SK-N-SH (cell line): Measurements from ENCODE around the gene ASIC2. TPM values are rescaled to one million over a fixed set of nuclear protein-coding genes. Genes with fewer than 3 reads are reported as not detected.

Experiments
- CTCF ChIA-PET: fragments of 300-600, 350-600 bp; formaldehyde crosslinking; extraction: SDS; loops from one replicate; lab custom pipeline; 2021; lab: Yijun Ruan, JAX
- POLR2A ChIA-PET: fragments of 350-600 bp; sonication (Branson Sonifier 250); formaldehyde crosslinking; extraction: SDS; loops from one replicate; lab custom pipeline; 2020; ENCODE audit warnings: antibody characterized with exemption, inconsistent platforms; lab: Yijun Ruan, JAX
- DNase-seq: peaks from one replicate; pipeline ENCODE4 v3.0.0; 2012
- H2AFZ ChIP-seq: fragments of 200-600 bp; sonication (generic); 2 replicates; pipeline ENCODE4 v1.8.1; 2016; ENCODE audit warnings: antibody characterized with exemption, mild to moderate bottlenecking, low read depth
- H3F3A ChIP-seq: fragments of 200-600 bp; sonication (generic); replicated peaks from 2 replicates; pipeline ENCODE3; 2016; ENCODE audit warnings: antibody characterized with exemption, mild to moderate bottlenecking; ENCODE audit not compliant: insufficient read depth
- H3K27ac ChIP-seq, 2 experiments: fragments of 200-500 bp in 1 of 2; fragments of 200-600 bp in 1 of 2; sonication (Bioruptor generic) in 1 of 2; sonication (generic), shearing (Covaris generic) in 1 of 2; 2 replicates each; pipeline versions ENCODE4 v1.5.1 to v1.6.1; 2014 to 2016; ENCODE audit warnings: low read depth in 2 of 2, inconsistent platforms in 1 of 2, low read length in 1 of 2, mild to moderate bottlenecking in 1 of 2, mixed read lengths in 1 of 2
- H3K27me3 ChIP-seq: fragments of 200-600 bp; sonication (generic), shearing (Covaris generic); 2 replicates; pipeline ENCODE4 v1.6.1; 2016; ENCODE audit warnings: mixed run types; ENCODE audit not compliant: insufficient read depth
- H3K36me3 ChIP-seq, 2 experiments: fragments of 200-500 bp in 1 of 2; fragments of 200-600 bp in 1 of 2; sonication (Bioruptor generic) in 1 of 2; sonication (generic) in 1 of 2; replicated peaks in 1 of 2; 2 replicates each; pipeline versions ENCODE3 to v1.5.1; 2014 to 2016; ENCODE audit warnings: low read length in 1 of 2, mild to moderate bottlenecking in 1 of 2; ENCODE audit not compliant: insufficient read depth in 2 of 2, control insufficient read depth in 1 of 2
- H3K4me1 ChIP-seq, 2 experiments: fragments of 200-500 bp in 1 of 2; fragments of 200-600 bp in 1 of 2; sonication (Bioruptor generic) in 1 of 2; sonication (generic), shearing (Covaris generic) in 1 of 2; 2 replicates each; pipeline versions ENCODE4 v1.5.1 to v1.6.1; 2014 to 2016; ENCODE audit warnings: low read depth in 1 of 2, low read length in 1 of 2, mixed run types in 1 of 2; ENCODE audit not compliant: insufficient read depth in 2 of 2, control insufficient read depth in 1 of 2
- H3K4me2 ChIP-seq: fragments of 200-600 bp; sonication (generic), shearing (Covaris generic); 2 replicates; pipeline ENCODE4 v1.6.1; 2017; ENCODE audit warnings: mixed run types
- H3K4me3 ChIP-seq, 2 experiments: fragments of 200-500 bp in 1 of 2; fragments of 200-600 bp in 1 of 2; sonication (Bioruptor generic) in 1 of 2; sonication (generic), shearing (Covaris generic) in 1 of 2; 2 replicates each; pipeline versions ENCODE4 v1.5.1 to v1.8.1; 2014 to 2016; ENCODE audit warnings: low read depth in 2 of 2, inconsistent platforms in 1 of 2, low read length in 1 of 2, mild to moderate bottlenecking in 1 of 2, mixed read lengths in 1 of 2, moderate library complexity in 1 of 2
- H3K79me2 ChIP-seq: fragments of 200-600 bp; sonication (generic); 2 replicates; pipeline ENCODE4 v1.8.1; 2017; ENCODE audit warnings: mild to moderate bottlenecking; ENCODE audit not compliant: insufficient read depth
- H3K9ac ChIP-seq: fragments of 200-600 bp; sonication (generic); 2 replicates; pipeline ENCODE4 v1.6.1; 2017; ENCODE audit warnings: mixed run types
- H3K9me2 ChIP-seq: fragments of 200-600 bp; sonication (generic); 2 replicates; pipeline ENCODE4 v1.6.1; 2017; ENCODE audit warnings: mixed run types
- H3K9me3 ChIP-seq: fragments of 200-600 bp; sonication (generic); 2 replicates; pipeline ENCODE4 v1.6.1; 2017; ENCODE audit warnings: mixed run types, mild to moderate bottlenecking, moderate library complexity
- H4K20me1 ChIP-seq: fragments of 200-600 bp; sonication (generic); 2 replicates; pipeline ENCODE4 v1.6.1; 2017; ENCODE audit warnings: mild to moderate bottlenecking, mixed run types; ENCODE audit not compliant: insufficient read depth
- ELF1 ChIP-seq: IDR thresholded peaks from 2 replicates; pipeline ENCODE4 v1.4.0; 2012
- GABPA ChIP-seq: IDR thresholded peaks from 2 replicates; pipeline ENCODE4 v1.4.0; 2012; ENCODE audit warnings: low read depth, mild to moderate bottlenecking
- GATA2 ChIP-seq: sonication (generic); formaldehyde crosslinking; IDR thresholded peaks from 2 replicates; pipeline ENCODE4 v1.5.0; 2020; ENCODE audit warnings: mild to moderate bottlenecking, missing genetic modification reagents
- JUND ChIP-seq: IDR thresholded peaks from 2 replicates; pipeline ENCODE4 v1.4.0; 2012
- POLR2AphosphoS5 ChIP-seq: IDR thresholded peaks from 2 replicates; pipeline ENCODE4 v1.6.1; 2012; ENCODE audit warnings: low read depth, low read length
- RCOR1 ChIP-seq: fragments of 150-350 bp; IDR thresholded peaks from 2 replicates; pipeline ENCODE4 v1.6.1; 2017; ENCODE audit warnings: antibody characterized with exemption, low read length
- USF2 ChIP-seq: fragments of 150-350 bp; IDR thresholded peaks from 2 replicates; pipeline ENCODE4 v1.6.1; 2017; ENCODE audit warnings: antibody characterized with exemption, low read length, low read depth, borderline replicate concordance
- WGBS: methylation state at CpG from one replicate; pipeline ENCODE4 v1.1.6; 2017; ENCODE audit warnings: low lambda C conversion rate; 5-methylcytosine and 5-hydroxymethylcytosine counted together
- polyA plus RNA-seq, 3 experiments: library from polyadenylated mRNA; depleted of rRNA; stranded (reverse); fragments of >200 nt; gene quantifications; 2 replicates each; pipeline ENCODE4 v1.2.3, GENCODE V29; 2012
- TF ChIP-seq, protein P1 (sequence below): IDR thresholded peaks from 2 replicates; pipeline ENCODE4 v1.6.1; 2012; ENCODE audit warnings: mild to moderate bottlenecking, low read depth, low read length, moderate library complexity
- TF ChIP-seq, protein P2 (sequence below): IDR thresholded peaks from 2 replicates; pipeline ENCODE4 v1.4.0; 2012; ENCODE audit warnings: low read depth, borderline replicate concordance
- TF ChIP-seq, protein P3 (sequence below): IDR thresholded peaks from 2 replicates; pipeline ENCODE4 v1.4.0; 2012; ENCODE audit warnings: low read depth

The ASIC2 gene
- polyA plus RNA-seq, 1 of the 3 experiments (the other 2 are of a cell fraction), result 0.08 TPM

GRCh38 chr17:33121756-33122155 lies 171.3 kb downstream of the ASIC2 start:
- no peaks in the 10 kb centered on the region for H3F3A ChIP-seq
- TF ChIP-seq, protein P1, sequence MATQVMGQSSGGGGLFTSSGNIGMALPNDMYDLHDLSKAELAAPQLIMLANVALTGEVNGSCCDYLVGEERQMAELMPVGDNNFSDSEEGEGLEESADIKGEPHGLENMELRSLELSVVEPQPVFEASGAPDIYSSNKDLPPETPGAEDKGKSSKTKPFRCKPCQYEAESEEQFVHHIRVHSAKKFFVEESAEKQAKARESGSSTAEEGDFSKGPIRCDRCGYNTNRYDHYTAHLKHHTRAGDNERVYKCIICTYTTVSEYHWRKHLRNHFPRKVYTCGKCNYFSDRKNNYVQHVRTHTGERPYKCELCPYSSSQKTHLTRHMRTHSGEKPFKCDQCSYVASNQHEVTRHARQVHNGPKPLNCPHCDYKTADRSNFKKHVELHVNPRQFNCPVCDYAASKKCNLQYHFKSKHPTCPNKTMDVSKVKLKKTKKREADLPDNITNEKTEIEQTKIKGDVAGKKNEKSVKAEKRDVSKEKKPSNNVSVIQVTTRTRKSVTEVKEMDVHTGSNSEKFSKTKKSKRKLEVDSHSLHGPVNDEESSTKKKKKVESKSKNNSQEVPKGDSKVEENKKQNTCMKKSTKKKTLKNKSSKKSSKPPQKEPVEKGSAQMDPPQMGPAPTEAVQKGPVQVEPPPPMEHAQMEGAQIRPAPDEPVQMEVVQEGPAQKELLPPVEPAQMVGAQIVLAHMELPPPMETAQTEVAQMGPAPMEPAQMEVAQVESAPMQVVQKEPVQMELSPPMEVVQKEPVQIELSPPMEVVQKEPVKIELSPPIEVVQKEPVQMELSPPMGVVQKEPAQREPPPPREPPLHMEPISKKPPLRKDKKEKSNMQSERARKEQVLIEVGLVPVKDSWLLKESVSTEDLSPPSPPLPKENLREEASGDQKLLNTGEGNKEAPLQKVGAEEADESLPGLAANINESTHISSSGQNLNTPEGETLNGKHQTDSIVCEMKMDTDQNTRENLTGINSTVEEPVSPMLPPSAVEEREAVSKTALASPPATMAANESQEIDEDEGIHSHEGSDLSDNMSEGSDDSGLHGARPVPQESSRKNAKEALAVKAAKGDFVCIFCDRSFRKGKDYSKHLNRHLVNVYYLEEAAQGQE, result no peak
- TF ChIP-seq JUND, result no peak
- TF ChIP-seq, protein P2, sequence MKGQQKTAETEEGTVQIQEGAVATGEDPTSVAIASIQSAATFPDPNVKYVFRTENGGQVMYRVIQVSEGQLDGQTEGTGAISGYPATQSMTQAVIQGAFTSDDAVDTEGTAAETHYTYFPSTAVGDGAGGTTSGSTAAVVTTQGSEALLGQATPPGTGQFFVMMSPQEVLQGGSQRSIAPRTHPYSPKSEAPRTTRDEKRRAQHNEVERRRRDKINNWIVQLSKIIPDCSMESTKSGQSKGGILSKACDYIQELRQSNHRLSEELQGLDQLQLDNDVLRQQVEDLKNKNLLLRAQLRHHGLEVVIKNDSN, result no peak
- TF ChIP-seq POLR2AphosphoS5, result no peak
- no peak for TF ChIP-seq USF2
- TF ChIP-seq, all 33 proteins: peak for 0
- no peak overlapping the region for H3K27ac ChIP-seq
- H4K20me1 ChIP-seq, result no peaks in the 10 kb centered on the region
- H3K4me2 ChIP-seq, result no peak overlapping the region
- no peaks in the 10 kb centered on the region for H3K9me3 ChIP-seq
- no peaks in the 10 kb centered on the region for H3K79me2 ChIP-seq
- peaks cover 7% of the 10 kb centered on the region; the same call in 1 of the 2 replicates for H3K27me3 ChIP-seq
- H3K4me3 ChIP-seq, result no peak overlapping the region
- no peak for DNase-seq
- CTCF ChIA-PET, result no interaction called here
- H3K9me2 ChIP-seq, result no peaks in the 10 kb centered on the region
- 42% methylated on average over 1 of the region's 1 CpG for WGBS
- no peaks in the 10 kb centered on the region for H3K36me3 ChIP-seq
- H3K4me1 ChIP-seq, result peaks cover 0 to 22% of the 10 kb centered on the region in 2 experiments; a peak in 2 of 4 replicates
- H3K9ac ChIP-seq, result no peak overlapping the region
- H2AFZ ChIP-seq, result no peak overlapping the region
- POLR2A ChIA-PET, result no interaction called here

- no peaks in the 10 kb centered on the region for H3K36me3 ChIP-seq
- POLR2A ChIA-PET, result no interaction called here
Measured at GRCh38 chr17:33121272-33121671, 171.8 kb downstream of the ASIC2 start.

More at GRCh38 chr17:33121272-33121671, 171.8 kb downstream of the ASIC2 start:
- no peaks in the 10 kb centered on the region for H3F3A ChIP-seq
- TF ChIP-seq GATA2 (no peak), RCOR1 (no peak), GABPA (no peak), ELF1 (no peak)
- TF ChIP-seq, protein P3, sequence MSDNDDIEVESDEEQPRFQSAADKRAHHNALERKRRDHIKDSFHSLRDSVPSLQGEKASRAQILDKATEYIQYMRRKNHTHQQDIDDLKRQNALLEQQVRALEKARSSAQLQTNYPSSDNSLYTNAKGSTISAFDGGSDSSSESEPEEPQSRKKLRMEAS, result no peak
- TF ChIP-seq, protein P1, result no peak
- TF ChIP-seq, protein P2, result no peak
- no peak overlapping the region for H2AFZ ChIP-seq
- no peaks in the 10 kb centered on the region for H4K20me1 ChIP-seq
- H3K9ac ChIP-seq, result no peak overlapping the region
- no peak overlapping the region for H3K4me3 ChIP-seq
- no peak overlapping the region for H3K27ac ChIP-seq
- H3K4me2 ChIP-seq, result no peak overlapping the region
- no peak for DNase-seq
- H3K9me2 ChIP-seq, result no peaks in the 10 kb centered on the region
- H3K4me1 ChIP-seq, result peaks cover 0 to 22% of the 10 kb centered on the region in 2 experiments; a peak in 2 of 4 replicates
- CTCF ChIA-PET, result no interaction called here
- H3K9me3 ChIP-seq, result no peaks in the 10 kb centered on the region
- 25% methylated on average over 2 of the region's 2 CpGs for WGBS
- H3K27me3 ChIP-seq, result peaks cover 7% of the 10 kb centered on the region; the same call in 1 of the 2 replicates
- no peaks in the 10 kb centered on the region for H3K79me2 ChIP-seq
